Limb (tissue), 2 donors: Measurements from ENCODE around the gene APOC1.
"Not testable (repeated sequence)": the region's sequence is repeated elsewhere in the genome, so short reads cannot be mapped to it uniquely, and the experiment has no call there.

Experiments
- DNase-seq, 2 donors: peaks; one replicate each; pipeline ENCODE4 v3.0.0-alpha.2; 2016; ENCODE audit errors: extremely low spot score in 2 of 2

APOC1 gene

DNA sequence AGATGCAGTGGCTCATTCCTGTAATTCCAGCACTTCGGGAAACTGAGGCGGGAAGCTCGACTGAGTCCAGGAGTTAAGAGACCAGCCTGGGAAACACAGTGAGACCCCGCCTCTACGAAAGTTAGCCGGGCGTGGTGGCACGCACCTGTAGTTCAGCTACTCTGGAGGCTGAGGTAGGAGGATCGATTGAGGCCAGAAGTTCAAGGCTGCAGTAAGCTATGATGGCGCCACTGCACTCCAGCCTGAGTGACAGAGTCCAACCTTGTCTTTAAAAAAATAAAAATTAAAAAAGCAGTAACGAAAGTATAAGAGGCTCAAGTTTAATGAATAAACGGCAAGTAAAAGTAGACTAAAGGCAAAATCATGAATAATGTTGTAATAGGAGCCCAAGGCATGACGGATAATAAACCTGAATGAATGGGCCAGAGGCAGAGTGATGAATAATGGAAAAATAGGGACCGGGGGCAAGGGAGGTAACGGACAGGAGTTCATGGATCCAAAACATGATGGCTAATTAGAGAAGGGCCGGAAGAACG, 24.5 kb upstream of the APOC1 start:
- DNase-seq = no peak

DNA sequence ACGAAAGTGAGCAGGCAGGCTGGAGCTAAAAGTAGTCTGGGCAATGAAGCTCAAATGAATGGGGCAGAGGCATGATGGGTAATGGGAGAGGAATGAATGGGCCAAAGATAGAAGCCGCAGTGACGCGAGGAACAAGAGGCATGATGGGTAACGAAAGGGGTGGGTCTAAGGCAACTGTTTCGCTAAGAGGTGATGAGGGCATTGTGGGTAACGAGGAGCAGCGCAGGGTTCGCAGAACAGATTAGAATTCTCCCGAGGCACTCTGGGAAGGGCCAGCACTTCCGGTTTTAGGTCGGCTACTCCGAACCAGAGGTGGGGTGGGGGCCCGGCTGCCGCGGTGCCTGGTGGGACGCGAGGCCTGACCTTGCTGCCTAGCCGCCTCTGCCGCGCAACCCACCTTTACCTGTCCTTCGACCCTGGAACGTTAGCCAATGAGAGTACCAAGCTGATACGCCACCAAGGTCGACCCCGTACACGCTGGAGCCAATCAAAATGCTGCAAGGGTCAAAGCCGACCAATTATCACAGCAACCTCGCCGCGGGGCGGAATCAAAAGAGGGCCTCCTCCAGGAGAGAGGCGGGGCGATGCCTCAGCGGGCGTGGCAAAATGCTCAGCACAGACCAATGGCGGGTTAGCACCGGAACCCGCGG, 23.9 kb upstream of the APOC1 start:
- peak; percentile 100 for DNase-seq

DNA sequence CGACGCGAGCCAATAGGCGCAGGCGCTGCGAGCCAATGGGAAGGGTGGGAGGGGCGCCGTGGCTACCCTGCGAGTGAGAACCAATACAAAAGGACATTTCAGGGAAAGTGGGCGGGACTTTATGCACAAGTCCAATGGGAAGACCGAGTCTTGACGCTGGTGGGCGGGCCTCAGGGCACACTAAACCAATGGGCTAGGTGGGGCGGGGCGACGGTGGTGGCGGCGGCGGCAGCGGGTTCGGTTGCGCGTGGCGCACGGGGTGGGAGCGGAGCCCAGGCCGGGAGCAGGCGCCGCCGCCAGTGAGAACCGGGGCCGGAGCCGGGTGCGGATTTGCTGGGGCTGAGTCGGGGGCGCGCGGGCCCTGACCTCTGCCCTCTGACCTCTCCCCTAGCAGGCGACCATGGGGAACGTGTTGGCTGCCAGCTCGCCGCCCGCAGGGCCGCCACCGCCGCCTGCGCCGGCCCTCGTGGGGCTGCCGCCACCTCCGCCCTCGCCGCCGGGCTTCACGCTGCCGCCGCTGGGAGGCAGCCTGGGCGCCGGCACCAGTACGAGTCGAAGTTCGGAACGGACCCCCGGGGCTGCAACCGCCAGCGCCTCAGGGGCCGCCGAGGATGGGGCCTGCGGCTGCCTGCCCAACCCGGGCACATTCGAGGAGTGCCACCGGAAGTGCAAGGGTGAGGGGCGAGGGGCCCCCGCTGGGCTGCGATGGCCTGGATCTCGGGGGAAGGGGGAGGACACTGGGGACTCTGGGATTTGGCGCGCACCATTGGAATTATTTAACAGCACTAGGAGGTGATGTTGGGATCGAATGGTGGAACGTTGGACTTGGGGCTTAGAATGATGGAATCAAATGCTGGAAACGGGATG, 23.2 kb upstream of the APOC1 start, which contains the start of gene TOMM40:
Gene TOMM40, plus strand, starts transcription at position 239 of the 867 bp plus-strand sequence. Its CDS starts 162 bp downstream, at position 401.
- peak in 1 of 2 donors; percentile 51 for DNase-seq

DNA sequence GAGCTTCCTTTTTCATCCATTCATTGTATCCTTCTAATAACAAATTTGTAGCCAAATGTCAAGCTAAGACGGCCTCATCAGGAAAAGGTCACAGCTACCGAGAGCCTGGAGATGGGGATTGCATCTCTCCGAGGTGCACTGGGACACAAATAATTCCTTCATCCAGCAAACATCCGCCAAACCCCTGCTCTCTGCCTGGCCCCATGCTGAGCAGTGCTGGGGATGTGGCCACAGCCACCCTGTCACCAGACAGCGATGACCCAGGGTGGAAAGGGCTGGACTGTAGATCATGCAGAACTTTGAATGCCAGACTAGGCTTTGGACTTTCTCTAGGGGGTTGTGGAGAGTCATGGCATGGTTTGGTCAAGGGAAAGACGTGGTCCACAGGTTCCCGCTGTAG, 21.5 kb upstream of the APOC1 start:
- DNase-seq = no peak

DNA sequence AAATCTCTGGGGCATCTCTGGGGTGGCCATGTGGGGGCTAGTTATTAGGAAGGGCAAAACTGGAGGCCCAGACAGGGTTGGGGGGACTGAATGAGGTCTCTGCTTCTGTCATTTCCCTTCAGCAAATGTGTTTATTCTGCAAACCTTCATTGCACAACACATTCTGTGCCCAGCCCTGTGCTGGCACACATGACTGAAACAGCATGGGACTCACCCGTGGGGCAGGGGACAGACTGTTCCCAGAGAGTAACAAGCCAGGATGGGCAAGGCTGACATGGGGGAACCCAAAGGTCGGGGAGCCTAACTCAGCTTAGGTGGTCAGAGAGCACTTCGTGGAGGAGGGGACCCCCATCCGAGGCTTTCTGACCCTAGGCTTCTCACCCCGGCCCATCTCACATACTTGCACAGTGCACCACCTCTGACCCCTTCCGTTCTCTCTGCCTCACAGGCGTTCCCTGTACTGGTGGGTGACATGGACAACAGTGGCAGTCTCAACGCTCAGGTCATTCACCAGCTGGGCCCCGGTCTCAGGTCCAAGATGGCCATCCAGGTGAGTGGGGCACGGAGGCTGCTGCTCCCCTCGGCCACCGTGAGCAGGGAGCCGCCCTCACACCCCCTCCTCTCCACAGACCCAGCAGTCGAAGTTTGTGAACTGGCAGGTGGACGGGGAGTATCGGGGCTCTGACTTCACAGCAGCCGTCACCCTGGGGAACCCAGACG, 20.9 kb upstream of the APOC1 start:
- DNase-seq = no peak

DNA sequence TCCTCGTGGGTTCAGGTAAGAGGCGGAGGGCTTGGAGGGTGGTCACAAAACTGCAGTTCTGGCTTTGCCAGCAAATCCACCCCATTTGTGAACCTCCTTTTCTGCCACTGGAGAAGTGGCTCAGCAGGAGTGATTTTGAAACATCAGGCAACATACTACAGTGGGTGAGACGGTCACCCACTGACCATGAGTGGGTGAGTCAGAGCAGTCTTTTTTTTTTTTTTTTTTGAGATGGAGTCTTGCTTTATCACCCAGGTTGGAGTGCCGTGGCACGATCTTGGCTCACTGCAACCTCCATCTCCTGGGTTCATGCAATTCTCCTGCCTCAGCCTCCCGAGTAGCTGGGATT, 20.4 kb upstream of the APOC1 start:
- DNase-seq = no peak

DNA sequence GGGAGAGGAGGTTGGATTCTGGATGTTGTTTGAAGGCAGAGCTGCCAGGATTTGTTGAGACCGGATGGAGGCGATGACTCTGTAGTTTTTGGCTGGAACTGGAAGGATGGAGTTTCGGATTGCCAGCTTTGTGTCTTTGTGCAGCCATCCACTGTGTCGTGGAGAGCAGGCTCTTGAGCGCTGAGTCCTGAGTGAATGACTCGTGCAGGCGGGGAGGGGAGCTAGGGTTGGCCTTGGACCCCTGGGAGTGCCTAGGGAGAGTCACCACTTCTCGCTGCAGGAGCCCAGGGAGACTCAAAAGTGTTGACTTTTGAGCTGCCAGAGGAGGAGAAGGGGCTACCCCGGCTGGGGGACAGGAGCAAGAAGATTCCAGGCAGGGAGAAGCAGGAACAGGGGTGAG, 19.5 kb upstream of the APOC1 start:
- DNase-seq = no peak

DNA sequence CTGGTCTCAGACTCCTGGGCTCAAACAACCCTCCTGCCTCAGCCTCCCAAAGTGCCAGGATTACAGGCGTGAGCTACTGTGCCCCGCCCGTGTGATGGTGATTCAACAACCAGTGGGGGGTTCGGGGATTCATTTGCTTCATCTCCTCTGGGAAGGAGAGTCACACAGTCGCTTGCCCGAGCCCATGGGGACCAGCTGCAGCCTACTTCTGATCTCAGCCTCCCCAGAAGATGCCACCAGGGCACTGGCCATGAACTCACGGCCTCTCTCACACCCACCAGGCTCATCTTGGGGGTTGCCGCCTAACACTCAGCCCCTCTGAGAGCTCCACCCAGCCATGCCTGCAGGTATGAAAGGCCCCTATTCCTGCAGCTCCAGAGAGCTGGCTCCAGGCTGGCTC, 16.6 kb upstream of the APOC1 start:
- no peak for DNase-seq

DNA sequence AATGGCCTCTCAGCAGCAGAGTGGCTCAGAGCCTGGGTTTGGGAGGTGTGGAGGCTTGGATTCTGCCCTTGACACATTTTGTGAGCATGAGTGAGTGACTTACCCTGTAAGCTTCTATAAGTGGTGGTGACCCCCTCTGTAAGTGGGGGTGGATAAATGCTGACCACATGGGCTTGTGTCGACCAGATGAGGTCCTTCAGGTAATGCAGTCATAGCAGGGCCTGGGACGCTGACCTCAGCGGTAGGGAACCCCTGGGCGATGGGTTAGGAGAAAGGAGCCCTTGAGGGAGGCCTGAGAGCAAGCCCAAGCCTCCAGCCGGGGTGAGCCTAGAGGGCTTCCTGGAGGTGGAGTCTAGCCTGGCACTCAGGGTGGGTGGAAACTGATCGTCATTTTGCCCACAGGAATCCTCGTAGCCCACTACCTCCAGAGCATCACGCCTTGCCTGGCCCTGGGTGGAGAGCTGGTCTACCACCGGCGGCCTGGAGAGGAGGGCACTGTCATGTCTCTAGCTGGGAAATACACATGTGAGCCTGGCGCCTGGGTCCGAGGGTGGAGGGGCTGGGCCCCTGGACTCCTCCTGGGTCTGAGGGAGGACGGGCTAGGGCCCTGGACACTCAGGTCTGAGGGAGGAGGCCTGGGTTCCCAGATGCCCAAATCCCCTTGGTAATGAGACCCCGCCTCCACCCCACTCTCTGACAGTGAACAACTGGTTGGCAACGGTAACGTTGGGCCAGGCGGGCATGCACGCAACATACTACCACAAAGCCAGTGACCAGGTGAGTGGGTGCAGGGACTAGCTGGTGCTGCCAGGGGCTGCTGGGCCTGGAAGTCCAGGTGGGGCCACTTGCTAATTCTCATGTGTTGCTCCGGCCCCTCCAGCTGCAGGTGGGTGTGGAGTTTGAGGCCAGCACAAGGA, 13.8 kb upstream of the APOC1 start:
- DNase-seq = no peak

DNA sequence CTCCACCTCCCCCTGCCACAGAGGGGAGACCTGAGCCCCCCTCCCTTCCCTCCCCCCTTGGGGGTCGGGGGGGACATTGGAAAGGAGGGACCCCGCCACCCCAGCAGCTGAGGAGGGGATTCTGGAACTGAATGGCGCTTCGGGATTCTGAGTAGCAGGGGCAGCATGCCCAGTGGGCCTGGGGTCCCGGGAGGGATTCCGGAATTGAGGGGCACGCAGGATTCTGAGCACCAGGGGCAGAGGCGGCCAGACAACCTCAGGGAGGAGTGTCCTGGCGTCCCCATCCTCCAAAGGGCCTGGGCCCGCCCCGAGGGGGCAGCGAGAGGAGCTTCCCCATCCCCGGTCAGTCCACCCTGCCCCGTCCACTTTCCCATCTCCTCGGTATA, 11.2 kb upstream of the APOC1 start:
- no peak for DNase-seq

DNA sequence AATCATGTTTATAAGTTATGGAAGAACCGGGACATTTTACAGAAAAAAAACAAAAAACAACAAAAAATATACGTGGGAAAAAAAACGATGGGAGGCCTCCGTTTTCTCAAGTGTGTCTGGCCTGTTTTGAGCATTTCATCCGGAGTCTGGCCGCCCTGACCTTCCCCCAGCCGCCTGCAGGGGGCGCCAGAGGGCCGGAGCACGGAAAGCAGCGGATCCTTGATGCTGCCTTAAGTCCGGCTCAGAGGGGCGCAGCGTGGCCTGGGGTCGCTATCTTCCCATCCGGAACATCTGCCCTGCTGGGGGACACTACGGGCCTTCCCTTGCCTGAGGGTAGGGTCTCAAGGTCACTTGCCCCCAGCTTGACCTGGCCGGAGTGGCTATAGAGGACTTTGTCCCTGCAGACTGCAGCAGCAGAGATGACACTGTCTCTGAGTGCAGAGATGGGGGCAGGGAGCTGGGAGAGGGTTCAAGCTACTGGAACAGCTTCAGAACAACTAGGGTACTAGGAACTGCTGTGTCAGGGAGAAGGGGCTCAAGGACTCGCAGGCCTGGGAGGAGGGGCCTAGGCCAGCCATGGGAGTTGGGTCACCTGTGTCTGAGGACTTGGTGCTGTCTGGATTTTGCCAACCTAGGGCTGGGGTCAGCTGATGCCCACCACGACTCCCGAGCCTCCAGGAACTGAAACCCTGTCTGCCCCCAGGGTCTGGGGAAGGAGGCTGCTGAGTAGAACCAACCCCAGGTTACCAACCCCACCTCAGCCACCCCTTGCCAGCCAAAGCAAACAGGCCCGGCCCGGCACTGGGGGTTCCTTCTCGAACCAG, 10.6 kb upstream of the APOC1 start:
- peak; percentile 44 to 89 for DNase-seq

DNA sequence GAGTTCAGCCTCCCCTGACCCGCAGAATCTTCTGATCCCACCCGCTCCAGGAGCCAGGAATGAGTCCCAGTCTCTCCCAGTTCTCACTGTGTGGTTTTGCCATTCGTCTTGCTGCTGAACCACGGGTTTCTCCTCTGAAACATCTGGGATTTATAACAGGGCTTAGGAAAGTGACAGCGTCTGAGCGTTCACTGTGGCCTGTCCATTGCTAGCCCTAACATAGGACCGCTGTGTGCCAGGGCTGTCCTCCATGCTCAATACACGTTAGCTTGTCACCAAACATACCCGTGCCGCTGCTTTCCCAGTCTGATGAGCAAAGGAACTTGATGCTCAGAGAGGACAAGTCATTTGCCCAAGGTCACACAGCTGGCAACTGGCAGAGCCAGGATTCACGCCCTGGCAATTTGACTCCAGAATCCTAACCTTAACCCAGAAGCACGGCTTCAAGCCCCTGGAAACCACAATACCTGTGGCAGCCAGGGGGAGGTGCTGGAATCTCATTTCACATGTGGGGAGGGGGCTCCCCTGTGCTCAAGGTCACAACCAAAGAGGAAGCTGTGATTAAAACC, 9.9 kb upstream of the APOC1 start:
- DNase-seq = no peak

DNA sequence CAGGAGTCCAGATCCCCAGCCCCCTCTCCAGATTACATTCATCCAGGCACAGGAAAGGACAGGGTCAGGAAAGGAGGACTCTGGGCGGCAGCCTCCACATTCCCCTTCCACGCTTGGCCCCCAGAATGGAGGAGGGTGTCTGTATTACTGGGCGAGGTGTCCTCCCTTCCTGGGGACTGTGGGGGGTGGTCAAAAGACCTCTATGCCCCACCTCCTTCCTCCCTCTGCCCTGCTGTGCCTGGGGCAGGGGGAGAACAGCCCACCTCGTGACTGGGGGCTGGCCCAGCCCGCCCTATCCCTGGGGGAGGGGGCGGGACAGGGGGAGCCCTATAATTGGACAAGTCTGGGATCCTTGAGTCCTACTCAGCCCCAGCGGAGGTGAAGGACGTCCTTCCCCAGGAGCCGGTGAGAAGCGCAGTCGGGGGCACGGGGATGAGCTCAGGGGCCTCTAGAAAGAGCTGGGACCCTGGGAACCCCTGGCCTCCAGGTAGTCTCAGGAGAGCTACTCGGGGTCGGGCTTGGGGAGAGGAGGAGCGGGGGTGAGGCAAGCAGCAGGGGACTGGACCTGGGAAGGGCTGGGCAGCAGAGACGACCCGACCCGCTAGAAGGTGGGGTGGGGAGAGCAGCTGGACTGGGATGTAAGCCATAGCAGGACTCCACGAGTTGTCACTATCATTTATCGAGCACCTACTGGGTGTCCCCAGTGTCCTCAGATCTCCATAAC, 8.8 kb upstream of the APOC1 start, which contains the start of gene APOE:
Gene APOE, plus strand, starts transcription at position 360 of the 724 bp plus-strand sequence. CDS start 829 bp downstream, outside the sequence.
- peak in 1 of 2 donors; percentile 50 for DNase-seq

DNA sequence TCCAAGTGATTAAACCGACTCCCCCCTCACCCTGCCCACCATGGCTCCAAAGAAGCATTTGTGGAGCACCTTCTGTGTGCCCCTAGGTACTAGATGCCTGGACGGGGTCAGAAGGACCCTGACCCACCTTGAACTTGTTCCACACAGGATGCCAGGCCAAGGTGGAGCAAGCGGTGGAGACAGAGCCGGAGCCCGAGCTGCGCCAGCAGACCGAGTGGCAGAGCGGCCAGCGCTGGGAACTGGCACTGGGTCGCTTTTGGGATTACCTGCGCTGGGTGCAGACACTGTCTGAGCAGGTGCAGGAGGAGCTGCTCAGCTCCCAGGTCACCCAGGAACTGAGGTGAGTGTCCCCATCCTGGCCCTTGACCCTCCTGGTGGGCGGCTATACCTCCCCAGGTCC, 6.8 kb upstream of the APOC1 start:
- no peak for DNase-seq

DNA sequence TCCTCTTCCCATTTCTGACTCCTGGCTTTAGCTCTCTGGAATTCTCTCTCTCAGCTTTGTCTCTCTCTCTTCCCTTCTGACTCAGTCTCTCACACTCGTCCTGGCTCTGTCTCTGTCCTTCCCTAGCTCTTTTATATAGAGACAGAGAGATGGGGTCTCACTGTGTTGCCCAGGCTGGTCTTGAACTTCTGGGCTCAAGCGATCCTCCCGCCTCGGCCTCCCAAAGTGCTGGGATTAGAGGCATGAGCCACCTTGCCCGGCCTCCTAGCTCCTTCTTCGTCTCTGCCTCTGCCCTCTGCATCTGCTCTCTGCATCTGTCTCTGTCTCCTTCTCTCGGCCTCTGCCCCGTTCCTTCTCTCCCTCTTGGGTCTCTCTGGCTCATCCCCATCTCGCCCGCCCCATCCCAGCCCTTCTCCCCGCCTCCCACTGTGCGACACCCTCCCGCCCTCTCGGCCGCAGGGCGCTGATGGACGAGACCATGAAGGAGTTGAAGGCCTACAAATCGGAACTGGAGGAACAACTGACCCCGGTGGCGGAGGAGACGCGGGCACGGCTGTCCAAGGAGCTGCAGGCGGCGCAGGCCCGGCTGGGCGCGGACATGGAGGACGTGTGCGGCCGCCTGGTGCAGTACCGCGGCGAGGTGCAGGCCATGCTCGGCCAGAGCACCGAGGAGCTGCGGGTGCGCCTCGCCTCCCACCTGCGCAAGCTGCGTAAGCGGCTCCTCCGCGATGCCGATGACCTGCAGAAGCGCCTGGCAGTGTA, 6.2 kb upstream of the APOC1 start:
- DNase-seq = no peak

DNA sequence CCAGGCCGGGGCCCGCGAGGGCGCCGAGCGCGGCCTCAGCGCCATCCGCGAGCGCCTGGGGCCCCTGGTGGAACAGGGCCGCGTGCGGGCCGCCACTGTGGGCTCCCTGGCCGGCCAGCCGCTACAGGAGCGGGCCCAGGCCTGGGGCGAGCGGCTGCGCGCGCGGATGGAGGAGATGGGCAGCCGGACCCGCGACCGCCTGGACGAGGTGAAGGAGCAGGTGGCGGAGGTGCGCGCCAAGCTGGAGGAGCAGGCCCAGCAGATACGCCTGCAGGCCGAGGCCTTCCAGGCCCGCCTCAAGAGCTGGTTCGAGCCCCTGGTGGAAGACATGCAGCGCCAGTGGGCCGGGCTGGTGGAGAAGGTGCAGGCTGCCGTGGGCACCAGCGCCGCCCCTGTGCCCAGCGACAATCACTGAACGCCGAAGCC, 5.6 kb upstream of the APOC1 start:
- no peak for DNase-seq

DNA sequence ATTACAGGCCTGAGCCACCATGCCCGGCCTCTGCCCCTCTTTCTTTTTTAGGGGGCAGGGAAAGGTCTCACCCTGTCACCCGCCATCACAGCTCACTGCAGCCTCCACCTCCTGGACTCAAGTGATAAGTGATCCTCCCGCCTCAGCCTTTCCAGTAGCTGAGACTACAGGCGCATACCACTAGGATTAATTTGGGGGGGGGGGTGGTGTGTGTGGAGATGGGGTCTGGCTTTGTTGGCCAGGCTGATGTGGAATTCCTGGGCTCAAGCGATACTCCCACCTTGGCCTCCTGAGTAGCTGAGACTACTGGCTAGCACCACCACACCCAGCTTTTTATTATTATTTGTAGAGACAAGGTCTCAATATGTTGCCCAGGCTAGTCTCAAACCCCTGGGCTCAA, 4.6 kb upstream of the APOC1 start:
- no peak for DNase-seq

DNA sequence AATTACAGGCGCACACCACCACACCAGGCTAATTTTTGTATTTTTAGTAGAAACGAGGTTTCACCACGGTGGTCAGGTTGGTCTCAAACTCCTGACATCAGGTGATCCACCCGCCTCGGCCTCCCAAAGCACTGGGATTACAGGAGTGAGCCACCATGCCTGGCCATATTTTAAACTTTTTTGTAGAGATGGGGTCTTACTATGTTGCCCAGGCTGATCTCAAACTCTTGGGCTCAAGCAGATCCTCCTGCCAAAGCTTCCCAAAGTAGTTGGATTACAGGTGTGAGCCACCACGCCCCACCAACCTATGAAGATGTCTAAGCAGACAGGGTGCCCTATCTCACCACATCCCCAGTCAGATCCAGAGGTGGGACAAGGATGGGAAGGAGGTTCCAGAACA, 2.5 kb upstream of the APOC1 start:
- not testable (repeated sequence) for DNase-seq
